Measurements from ENCODE around the gene CCL7. TPM values are rescaled to one million over a fixed set of nuclear protein-coding genes. Genes with fewer than 3 reads are reported as not detected.

CCL7 gene
- total RNA-seq, 2 experiments from 2014 or later: not detected

DNA sequence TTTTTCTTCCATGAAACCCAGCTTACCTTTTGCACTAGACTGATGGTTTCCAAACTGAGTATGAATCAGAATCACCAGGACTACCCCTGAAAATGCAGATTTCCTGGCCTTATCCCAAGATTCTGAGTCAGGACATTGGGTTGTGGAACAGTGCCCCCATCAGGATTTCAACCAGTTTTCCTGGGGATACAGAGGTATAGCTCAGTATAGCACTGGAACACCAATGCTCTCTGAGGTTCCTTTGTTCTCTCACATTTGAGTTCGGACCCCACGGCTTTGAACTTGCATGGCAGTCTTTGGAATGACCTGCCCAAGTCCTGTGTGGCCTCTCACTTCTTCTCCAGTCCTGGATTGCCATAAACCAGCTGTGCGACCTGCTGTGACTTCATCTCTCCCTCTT is 36.4 kb downstream of the CCL7 start:
- Mint-ChIP-seq H3K9me3 (no peaks in the 10 kb centered on the region), H3K4me1 (peaks cover 7% of the 10 kb centered on the region), H3K4me3 (no peak overlapping the region), H3K27ac (no peak overlapping the region), H3K27me3 (peaks cover 6% of the 10 kb centered on the region), H3K36me3 (no peaks in the 10 kb centered on the region)
- POLR2A ChIA-PET: no interaction called here
- ATAC-seq (ENCODE audit: low read depth): no peak
- no peak for DNase-seq

DNA sequence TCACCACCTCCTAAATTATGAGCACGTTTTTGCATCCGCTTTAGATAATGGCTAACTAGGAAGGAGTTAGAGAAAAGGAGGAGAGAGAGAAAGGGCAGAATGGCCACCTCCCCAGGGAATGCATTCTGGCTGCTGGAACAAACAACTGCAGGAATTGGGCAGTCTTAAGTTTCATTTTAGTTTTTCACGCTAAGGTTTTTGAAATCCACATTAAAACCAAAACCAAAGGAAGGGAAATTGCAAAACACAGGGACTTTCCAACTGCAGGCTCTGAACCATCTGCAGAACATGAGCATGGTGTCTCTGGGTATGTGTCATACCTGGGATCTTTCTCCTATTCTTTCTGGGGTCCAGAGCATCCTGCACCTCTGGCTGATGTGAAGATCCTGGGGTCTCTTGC is 37.1 kb downstream of the CCL7 start:
- Mint-ChIP-seq H3K27ac (no peak overlapping the region), H3K36me3 (no peaks in the 10 kb centered on the region), H3K4me3 (no peak overlapping the region), H3K27me3 (peaks cover 7% of the 10 kb centered on the region), H3K4me1 (peaks cover 7% of the 10 kb centered on the region), H3K9me3 (no peaks in the 10 kb centered on the region)
- DNase-seq (no peak), ATAC-seq (ENCODE audit: low read depth) (no peak)
- POLR2A ChIA-PET: no interaction called here

GRCh38 chr17:34308371-34308770 is 38.4 kb downstream of the CCL7 start:
- no peak overlapping the region for H3K27ac Mint-ChIP-seq
- ATAC-seq (ENCODE audit: low read depth) (no peak), DNase-seq (no peak)
- no peaks in the 10 kb centered on the region for H3K36me3 Mint-ChIP-seq
- H3K4me3 Mint-ChIP-seq: no peak overlapping the region
- H3K9me3 Mint-ChIP-seq: no peaks in the 10 kb centered on the region
- POLR2A ChIA-PET: no interaction called here
- H3K27me3 Mint-ChIP-seq: peaks cover 19% of the 10 kb centered on the region
- H3K4me1 Mint-ChIP-seq: peaks cover 7% of the 10 kb centered on the region

- Mint-ChIP-seq H3K9me3 (no peaks in the 10 kb centered on the region), H3K27ac (no peak overlapping the region), H3K36me3 (no peaks in the 10 kb centered on the region), H3K27me3 (peaks cover 31% of the 10 kb centered on the region), H3K4me3 (no peak overlapping the region), H3K4me1 (peaks cover 7% of the 10 kb centered on the region)
- POLR2A ChIA-PET: no interaction called here
- DNase-seq (no peak), ATAC-seq (ENCODE audit: low read depth) (no peak)
These were observed 41.3 kb downstream of the CCL7 start for GRCh38 chr17:34311291-34311690.

- no peaks in the 10 kb centered on the region for H3K9me3 Mint-ChIP-seq
- no peaks in the 10 kb centered on the region for H3K36me3 Mint-ChIP-seq
- H3K27ac Mint-ChIP-seq: no peak overlapping the region
- H3K27me3 Mint-ChIP-seq: peaks cover 31% of the 10 kb centered on the region
- POLR2A ChIA-PET: no interaction called here
- no peak overlapping the region for H3K4me3 Mint-ChIP-seq
- ATAC-seq (ENCODE audit: low read depth) (no peak), DNase-seq (no peak)
- H3K4me1 Mint-ChIP-seq: peaks cover 6% of the 10 kb centered on the region
These were observed 42.1 kb downstream of the CCL7 start for GRCh38 chr17:34312080-34312479.

GRCh38 chr17:34313164-34313563 is 43.1 kb downstream of the CCL7 start:
- no peak for ATAC-seq (ENCODE audit: low read depth)
- DNase-seq: no peak
- H3K36me3 Mint-ChIP-seq: no peaks in the 10 kb centered on the region
- H3K9me3 Mint-ChIP-seq: no peaks in the 10 kb centered on the region
- H3K4me1 Mint-ChIP-seq: peaks cover 2% of the 10 kb centered on the region
- no peak overlapping the region for H3K27ac Mint-ChIP-seq
- no peak overlapping the region for H3K4me3 Mint-ChIP-seq
- peaks cover 39% of the 10 kb centered on the region for H3K27me3 Mint-ChIP-seq
- POLR2A ChIA-PET: no interaction called here

DNA sequence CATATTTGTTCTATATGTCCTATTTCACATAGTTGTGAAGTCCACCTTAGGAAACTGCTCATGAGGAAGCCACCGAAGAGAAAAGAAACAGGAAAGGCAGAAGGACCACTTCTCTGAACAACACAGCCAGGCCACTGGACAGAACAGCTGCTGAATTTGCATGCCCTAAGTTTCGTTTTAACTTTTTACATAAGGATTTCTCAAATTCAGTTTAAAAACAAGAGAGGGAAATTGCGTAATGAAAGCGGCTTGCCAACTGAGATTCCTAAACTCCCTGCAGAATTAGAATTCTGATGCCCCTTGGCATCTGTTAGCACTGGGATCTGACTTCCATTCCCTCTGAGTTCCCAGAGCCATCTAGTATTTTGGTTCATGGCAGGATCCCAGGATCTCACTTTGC is 44.3 kb downstream of the CCL7 start:
- Mint-ChIP-seq H3K36me3 (no peaks in the 10 kb centered on the region), H3K27me3 (peaks cover 39% of the 10 kb centered on the region), H3K4me3 (no peak overlapping the region), H3K9me3 (no peaks in the 10 kb centered on the region), H3K27ac (no peak overlapping the region), H3K4me1 (peaks cover 2% of the 10 kb centered on the region)
- POLR2A ChIA-PET: no interaction called here
- DNase-seq (no peak), ATAC-seq (ENCODE audit: low read depth) (no peak)

DNA sequence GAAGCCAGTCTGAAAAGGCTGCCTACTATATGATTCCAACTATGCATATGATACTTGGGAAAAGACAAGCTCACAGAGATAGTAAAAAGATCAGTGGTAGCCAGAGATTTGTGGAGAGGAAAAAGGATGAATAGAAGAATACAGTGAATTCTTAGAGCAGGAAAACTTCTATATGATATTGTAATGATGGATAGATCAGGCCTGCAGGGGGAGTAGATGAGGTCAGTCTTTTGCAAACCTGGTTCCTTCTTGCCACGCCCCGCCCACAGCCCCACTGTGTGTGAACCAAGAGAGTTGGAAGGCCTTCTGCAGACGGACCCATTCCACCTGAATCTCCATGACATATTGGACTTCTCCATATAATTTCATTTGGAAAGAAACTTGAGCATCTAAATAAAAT is 48.5 kb downstream of the CCL7 start:
- Mint-ChIP-seq H3K4me3 (no peak overlapping the region), H3K36me3 (no peaks in the 10 kb centered on the region), H3K27ac (no peak overlapping the region), H3K4me1 (no peaks in the 10 kb centered on the region), H3K9me3 (no peaks in the 10 kb centered on the region), H3K27me3 (peaks cover 29% of the 10 kb centered on the region)
- ATAC-seq (ENCODE audit: low read depth): no peak
- DNase-seq: no peak
- POLR2A ChIA-PET: no interaction called here

GRCh38 chr17:34319039-34319483 is 49.0 kb downstream of the CCL7 start, which contains the start of gene CCL8:
CCL8 (plus strand) TSS chr17:34319435; CDS start chr17:34319502, 67 bp downstream.
- Mint-ChIP-seq H3K36me3 (no peaks in the 10 kb centered on the region), H3K27ac (peak within 1 kb of the TSS; percentile 55), H3K4me1 (no peaks in the 10 kb centered on the region), H3K4me3 (no peak within 1 kb of the TSS), H3K27me3 (peaks cover 27% of the 10 kb centered on the region), H3K9me3 (no peaks in the 10 kb centered on the region)
- ATAC-seq (ENCODE audit: low read depth): no peak
- POLR2A ChIA-PET: no interaction called here
- no peak for DNase-seq

Other genes starting within 250 kb of the CCL7 start
- gene CCL2, start 14.9 kb upstream of the CCL7 start, total RNA-seq: 1 to 10 TPM; 6.9 to 9.4 TPM
- gene CCL11, start 15.5 kb downstream of the CCL7 start, total RNA-seq: not detected
- not detected for gene CCL8, start 49.2 kb downstream of the CCL7 start, total RNA-seq
- gene CCL13, start 86.3 kb downstream of the CCL7 start, total RNA-seq: not detected
- not detected for gene CCL1, start 93.0 kb downstream of the CCL7 start, total RNA-seq

Measured in activated naive CD8-positive, alpha-beta T cell treated with anti-CD3 and anti-CD28 coated beads, Interleukin-2, amount 10 ng/mL, durations not matched to agents 7 days and 5 days (primary cell).